Measurements from ENCODE around the gene DBF4. TPM values are rescaled to one million over a fixed set of nuclear protein-coding genes. Genes with fewer than 3 reads are reported as not detected.

Gene DBF4
- total and polyA plus RNA-seq, 2 of the 13 experiments (the other 11 are each of a cell fraction or from before 2014, with no cell fraction given) = 5.0 to 64.4 TPM

DNA sequence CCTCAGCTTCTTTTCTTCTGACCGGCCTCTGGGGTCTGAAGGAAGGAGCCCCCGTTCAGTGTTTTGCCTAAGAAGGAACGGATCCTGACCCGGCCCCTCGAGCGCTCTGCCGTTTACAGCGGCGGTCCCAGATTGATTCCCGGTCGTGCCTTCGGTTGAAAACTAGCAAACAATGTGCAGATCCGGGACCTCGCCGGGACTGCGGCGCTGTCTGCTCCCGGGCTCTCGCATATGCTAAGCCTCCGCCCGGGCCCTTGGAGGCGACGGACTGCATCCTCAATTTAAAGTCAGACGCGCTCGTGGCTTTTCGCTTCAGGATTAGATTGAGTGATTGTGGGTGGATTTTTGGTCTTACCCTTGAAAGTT, 559 bp downstream of the DBF4 start (continued):
- TF ChIP-seq, protein P1, sequence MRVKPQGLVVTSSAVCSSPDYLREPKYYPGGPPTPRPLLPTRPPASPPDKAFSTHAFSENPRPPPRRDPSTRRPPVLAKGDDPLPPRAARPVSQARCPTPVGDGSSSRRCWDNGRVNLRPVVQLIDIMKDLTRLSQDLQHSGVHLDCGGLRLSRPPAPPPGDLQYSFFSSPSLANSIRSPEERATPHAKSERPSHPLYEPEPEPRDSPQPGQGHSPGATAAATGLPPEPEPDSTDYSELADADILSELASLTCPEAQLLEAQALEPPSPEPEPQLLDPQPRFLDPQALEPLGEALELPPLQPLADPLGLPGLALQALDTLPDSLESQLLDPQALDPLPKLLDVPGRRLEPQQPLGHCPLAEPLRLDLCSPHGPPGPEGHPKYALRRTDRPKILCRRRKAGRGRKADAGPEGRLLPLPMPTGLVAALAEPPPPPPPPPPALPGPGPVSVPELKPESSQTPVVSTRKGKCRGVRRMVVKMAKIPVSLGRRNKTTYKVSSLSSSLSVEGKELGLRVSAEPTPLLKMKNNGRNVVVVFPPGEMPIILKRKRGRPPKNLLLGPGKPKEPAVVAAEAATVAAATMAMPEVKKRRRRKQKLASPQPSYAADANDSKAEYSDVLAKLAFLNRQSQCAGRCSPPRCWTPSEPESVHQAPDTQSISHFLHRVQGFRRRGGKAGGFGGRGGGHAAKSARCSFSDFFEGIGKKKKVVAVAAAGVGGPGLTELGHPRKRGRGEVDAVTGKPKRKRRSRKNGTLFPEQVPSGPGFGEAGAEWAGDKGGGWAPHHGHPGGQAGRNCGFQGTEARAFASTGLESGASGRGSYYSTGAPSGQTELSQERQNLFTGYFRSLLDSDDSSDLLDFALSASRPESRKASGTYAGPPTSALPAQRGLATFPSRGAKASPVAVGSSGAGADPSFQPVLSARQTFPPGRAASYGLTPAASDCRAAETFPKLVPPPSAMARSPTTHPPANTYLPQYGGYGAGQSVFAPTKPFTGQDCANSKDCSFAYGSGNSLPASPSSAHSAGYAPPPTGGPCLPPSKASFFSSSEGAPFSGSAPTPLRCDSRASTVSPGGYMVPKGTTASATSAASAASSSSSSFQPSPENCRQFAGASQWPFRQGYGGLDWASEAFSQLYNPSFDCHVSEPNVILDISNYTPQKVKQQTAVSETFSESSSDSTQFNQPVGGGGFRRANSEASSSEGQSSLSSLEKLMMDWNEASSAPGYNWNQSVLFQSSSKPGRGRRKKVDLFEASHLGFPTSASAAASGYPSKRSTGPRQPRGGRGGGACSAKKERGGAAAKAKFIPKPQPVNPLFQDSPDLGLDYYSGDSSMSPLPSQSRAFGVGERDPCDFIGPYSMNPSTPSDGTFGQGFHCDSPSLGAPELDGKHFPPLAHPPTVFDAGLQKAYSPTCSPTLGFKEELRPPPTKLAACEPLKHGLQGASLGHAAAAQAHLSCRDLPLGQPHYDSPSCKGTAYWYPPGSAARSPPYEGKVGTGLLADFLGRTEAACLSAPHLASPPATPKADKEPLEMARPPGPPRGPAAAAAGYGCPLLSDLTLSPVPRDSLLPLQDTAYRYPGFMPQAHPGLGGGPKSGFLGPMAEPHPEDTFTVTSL (CRISPR knock-in tag; IDR thresholded peaks at IDR 0.05; ENCODE audit: borderline replicate concordance) = 0 out of 2 replicates have a peak, but pooled peaks have one; percentile 13
- peak; percentile 51 for TF ChIP-seq GABPB1 (CRISPR knock-in tag; IDR thresholded peaks at IDR 0.05)
- 0 out of 2 replicates have a peak, but pooled peaks have one; percentile 18 for TF ChIP-seq NFKBIZ (CRISPR knock-in tag; IDR thresholded peaks at IDR 0.05)
- no peak for TF ChIP-seq PHF5A (CRISPR knock-in tag; IDR thresholded peaks at IDR 0.05; ENCODE audit: low read depth, unreplicated experiment)
- TF ChIP-seq CREM (IDR thresholded peaks at IDR 0.05) = peak; percentile 14; the same call in 1 of the 2 replicates
- no peak for TF ChIP-seq CREM (CRISPR knock-in tag; IDR thresholded peaks at IDR 0.05)
- TF ChIP-seq BRCA1 (CRISPR knock-in tag; IDR thresholded peaks at IDR 0.05) = peak; percentile 43; the same call in 1 of the 2 replicates
- TF ChIP-seq, protein P2, sequence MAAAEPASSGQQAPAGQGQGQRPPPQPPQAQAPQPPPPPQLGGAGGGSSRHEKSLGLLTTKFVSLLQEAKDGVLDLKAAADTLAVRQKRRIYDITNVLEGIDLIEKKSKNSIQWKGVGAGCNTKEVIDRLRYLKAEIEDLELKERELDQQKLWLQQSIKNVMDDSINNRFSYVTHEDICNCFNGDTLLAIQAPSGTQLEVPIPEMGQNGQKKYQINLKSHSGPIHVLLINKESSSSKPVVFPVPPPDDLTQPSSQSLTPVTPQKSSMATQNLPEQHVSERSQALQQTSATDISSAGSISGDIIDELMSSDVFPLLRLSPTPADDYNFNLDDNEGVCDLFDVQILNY (CRISPR knock-in tag; conservative IDR thresholded peaks at IDR 0.05) = peak; percentile 41; the same call in 1 of the 2 replicates
- peak; percentile 28; the same call in 1 of the 2 replicates for TF ChIP-seq ZSCAN20 (CRISPR knock-in tag; IDR thresholded peaks at IDR 0.05; ENCODE audit: borderline replicate concordance)
- TF ChIP-seq GATAD1 (CRISPR knock-in tag; IDR thresholded peaks at IDR 0.05) = peak; percentile 64
- TF ChIP-seq, protein P3, sequence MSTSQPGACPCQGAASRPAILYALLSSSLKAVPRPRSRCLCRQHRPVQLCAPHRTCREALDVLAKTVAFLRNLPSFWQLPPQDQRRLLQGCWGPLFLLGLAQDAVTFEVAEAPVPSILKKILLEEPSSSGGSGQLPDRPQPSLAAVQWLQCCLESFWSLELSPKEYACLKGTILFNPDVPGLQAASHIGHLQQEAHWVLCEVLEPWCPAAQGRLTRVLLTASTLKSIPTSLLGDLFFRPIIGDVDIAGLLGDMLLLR (CRISPR knock-in tag; IDR thresholded peaks at IDR 0.05) = no peak
- peak; percentile 49; the same call in 1 of the 2 replicates for TF ChIP-seq KAT7 (CRISPR knock-in tag; IDR thresholded peaks at IDR 0.05; ENCODE audit: borderline replicate concordance)
- peak; percentile 17 for TF ChIP-seq U2AF1 (optimal IDR thresholded peaks at IDR 0.05; ENCODE audit: low read depth, low read length)
- TF ChIP-seq, protein P4, sequence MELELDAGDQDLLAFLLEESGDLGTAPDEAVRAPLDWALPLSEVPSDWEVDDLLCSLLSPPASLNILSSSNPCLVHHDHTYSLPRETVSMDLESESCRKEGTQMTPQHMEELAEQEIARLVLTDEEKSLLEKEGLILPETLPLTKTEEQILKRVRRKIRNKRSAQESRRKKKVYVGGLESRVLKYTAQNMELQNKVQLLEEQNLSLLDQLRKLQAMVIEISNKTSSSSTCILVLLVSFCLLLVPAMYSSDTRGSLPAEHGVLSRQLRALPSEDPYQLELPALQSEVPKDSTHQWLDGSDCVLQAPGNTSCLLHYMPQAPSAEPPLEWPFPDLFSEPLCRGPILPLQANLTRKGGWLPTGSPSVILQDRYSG (CRISPR knock-in tag; IDR thresholded peaks at IDR 0.05) = peak; percentile 50; the same call in 1 of the 2 replicates
- TF ChIP-seq ZEB1 (IDR thresholded peaks at IDR 0.05; ENCODE audit: insufficient replicate concordance, low read depth) = peak; percentile 47
- no peak for TF ChIP-seq BHLHE40 (IDR thresholded peaks at IDR 0.05; ENCODE audit: low read length)
- TF ChIP-seq CEBPG (CRISPR knock-in tag; IDR thresholded peaks at IDR 0.05) = no peak
- no peak for TF ChIP-seq RXRA (CRISPR knock-in tag; IDR thresholded peaks at IDR 0.05)
- no peak for TF ChIP-seq RAD21 (CRISPR knock-in tag; IDR thresholded peaks at IDR 0.05)
- TF ChIP-seq KMT2B (CRISPR knock-in tag; IDR thresholded peaks at IDR 0.05) = peak; percentile 53; the same call in 1 of the 2 replicates
- TF ChIP-seq SIN3B (IDR thresholded peaks at IDR 0.05; ENCODE audit: low read length) = peak; percentile 60; the same call in 1 of the 2 replicates
- 0 out of 2 replicates have a peak, but pooled peaks have one; percentile 54 for TF ChIP-seq ZNF891 (CRISPR knock-in tag; IDR thresholded peaks at IDR 0.05)
- TF ChIP-seq POLR2AphosphoS2 (IDR thresholded peaks at IDR 0.05; ENCODE audit: low read depth, low read length) = no peak
- TF ChIP-seq ZNF878 (CRISPR knock-in tag; IDR thresholded peaks at IDR 0.05) = no peak
- TF ChIP-seq, protein P5, sequence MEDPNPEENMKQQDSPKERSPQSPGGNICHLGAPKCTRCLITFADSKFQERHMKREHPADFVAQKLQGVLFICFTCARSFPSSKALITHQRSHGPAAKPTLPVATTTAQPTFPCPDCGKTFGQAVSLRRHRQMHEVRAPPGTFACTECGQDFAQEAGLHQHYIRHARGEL (CRISPR knock-in tag; IDR thresholded peaks at IDR 0.05) = no peak
- TF ChIP-seq ZNF678 (CRISPR knock-in tag; IDR thresholded peaks at IDR 0.05) = no peak
